CD4-positive, alpha-beta T cell treated with Interleukin-15 for 4 hours (primary cell): Measurements from ENCODE around the gene TAF11L13.
"Not testable (repeated sequence)": the region's sequence is repeated elsewhere in the genome, so short reads cannot be mapped to it uniquely, and the experiment has no call there.

Experiments used
- DNase-seq: peaks from one replicate; pipeline ENCODE4 v3.0.0-alpha.2; 2020; ENCODE audit warnings: low spot score

Gene TAF11L13

DNA sequence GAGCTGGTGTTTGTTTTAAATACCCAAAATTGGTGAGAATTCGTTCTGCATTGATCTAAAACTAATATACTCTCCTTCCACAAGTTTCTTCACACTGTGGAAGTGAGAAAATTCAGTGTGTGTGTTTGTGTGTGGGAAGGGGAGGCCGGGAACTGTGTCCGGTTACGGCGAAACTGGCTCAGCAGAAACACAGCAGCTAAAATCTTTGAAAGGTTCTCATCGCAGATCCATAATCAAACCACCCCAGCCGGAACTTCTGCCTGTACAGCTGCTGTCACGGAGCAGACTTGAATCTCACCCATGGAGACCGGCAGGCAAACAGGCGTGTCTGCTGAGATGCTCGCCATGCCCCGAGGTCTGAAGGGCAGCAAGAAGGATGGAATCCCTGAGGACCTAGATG, at the start of gene TAF11L13:
Gene TAF11L13 (plus strand): TSS at position 301 of the 400 bp plus-strand sequence.
- not testable (repeated sequence) for DNase-seq

DNA sequence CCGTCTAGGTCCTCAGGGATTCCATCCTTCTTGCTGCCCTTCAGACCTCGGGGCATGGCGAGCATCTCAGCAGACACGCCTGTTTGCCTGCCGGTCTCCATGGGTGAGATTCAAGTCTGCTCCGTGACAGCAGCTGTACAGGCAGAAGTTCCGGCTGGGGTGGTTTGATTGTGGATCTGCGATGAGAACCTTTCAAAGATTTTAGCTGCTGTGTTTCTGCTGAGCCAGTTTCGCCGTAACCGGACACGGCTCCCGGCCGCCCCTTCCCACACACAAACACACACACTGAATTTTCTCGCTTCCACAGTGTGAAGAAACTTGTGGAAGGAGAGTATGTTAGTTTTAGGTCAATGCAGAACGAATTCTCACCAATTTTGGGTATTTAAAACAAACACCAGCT, 46.2 kb upstream of the TAF11L13 start, which contains the start of gene TAF11L7:
Gene TAF11L7 (minus strand): TSS at position 101 of the 400 bp plus-strand sequence.
- not testable (repeated sequence) for DNase-seq

DNA sequence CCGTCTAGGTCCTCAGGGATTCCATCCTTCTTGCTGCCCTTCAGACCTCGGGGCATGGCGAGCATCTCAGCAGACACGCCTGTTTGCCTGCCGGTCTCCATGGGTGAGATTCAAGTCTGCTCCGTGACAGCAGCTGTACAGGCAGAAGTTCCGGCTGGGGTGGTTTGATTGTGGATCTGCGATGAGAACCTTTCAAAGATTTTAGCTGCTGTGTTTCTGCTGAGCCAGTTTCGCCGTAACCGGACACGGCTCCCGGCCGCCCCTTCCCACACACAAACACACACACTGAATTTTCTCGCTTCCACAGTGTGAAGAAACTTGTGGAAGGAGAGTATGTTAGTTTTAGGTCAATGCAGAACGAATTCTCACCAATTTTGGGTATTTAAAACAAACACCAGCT, 41.0 kb upstream of the TAF11L13 start, which contains the start of gene TAF11L8:
Gene TAF11L8 (minus strand): TSS at position 101 of the 400 bp plus-strand sequence.
- DNase-seq = not testable (repeated sequence)

DNA sequence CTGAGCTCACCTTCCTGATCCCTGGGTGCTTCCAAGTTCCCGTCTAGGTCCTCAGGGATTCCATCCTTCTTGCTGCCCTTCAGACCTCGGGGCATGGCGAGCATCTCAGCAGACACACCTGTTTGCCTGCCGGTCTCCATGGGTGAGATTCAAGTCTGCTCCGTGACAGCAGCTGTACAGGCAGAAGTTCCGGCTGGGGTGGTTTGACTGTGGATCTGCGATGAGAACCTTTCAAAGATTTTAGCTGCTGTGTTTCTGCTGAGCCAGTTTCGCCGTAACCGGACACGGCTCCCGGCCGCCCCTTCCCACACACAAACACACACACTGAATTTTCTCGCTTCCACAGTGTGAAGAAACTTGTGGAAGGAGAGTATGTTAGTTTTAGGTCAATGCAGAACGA, 37.6 kb upstream of the TAF11L13 start, which contains the start of gene TAF11L9:
Gene TAF11L9 (minus strand): TSS at position 140 of the 400 bp plus-strand sequence.
- DNase-seq = not testable (repeated sequence)

DNA sequence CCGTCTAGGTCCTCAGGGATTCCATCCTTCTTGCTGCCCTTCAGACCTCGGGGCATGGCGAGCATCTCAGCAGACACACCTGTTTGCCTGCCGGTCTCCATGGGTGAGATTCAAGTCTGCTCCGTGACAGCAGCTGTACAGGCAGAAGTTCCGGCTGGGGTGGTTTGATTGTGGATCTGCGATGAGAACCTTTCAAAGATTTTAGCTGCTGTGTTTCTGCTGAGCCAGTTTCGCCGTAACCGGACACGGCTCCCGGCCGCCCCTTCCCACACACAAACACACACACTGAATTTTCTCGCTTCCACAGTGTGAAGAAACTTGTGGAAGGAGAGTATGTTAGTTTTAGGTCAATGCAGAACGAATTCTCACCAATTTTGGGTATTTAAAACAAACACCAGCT, 34.2 kb upstream of the TAF11L13 start, which contains the start of gene TAF11L10:
Gene TAF11L10 (minus strand): TSS at position 101 of the 400 bp plus-strand sequence.
- DNase-seq = not testable (repeated sequence)

DNA sequence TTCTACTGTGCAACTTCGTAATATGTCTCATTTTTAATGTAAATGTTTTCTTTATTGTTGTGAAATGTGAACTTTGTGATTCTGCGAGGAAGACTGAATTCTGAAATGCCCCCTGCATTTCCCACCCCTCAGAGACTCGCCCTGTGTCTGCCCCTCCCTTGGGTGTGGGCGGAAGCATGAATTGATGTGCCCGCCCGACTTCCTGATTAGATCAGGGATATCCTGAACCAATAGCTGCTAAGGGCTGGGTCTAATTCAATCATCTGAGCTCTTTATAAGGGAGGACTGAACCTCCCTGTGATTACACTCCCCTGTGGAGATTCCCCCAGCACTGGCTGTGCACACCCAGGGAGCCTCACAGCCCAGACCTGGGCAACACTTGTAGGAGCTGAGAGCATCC, 28.0 kb upstream of the TAF11L13 start, which contains the start of gene TAF11L11:
Gene TAF11L11 (plus strand): TSS at position 304 of the 400 bp plus-strand sequence.
- DNase-seq = not testable (repeated sequence)

DNA sequence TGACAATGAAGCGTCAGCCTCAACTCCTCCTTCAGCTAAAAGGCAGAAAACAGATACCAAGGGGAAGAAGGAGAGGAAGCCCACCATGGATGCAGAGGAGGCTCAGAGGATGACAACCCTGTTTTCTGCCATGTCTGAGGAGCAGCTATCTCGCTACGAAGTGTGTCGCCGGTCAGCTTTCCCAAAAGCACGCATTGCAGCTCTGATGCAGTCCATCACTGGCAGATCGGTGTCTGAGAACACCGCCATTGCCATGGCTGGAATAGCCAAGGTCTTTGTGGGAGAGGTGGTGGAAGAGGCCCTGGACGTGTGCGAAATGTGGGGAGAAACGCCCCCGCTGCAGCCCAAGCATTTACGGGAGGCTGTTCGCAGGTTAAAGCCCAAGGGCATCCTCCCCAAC, 26.9 kb upstream of the TAF11L13 start:
- no peak for DNase-seq

DNA sequence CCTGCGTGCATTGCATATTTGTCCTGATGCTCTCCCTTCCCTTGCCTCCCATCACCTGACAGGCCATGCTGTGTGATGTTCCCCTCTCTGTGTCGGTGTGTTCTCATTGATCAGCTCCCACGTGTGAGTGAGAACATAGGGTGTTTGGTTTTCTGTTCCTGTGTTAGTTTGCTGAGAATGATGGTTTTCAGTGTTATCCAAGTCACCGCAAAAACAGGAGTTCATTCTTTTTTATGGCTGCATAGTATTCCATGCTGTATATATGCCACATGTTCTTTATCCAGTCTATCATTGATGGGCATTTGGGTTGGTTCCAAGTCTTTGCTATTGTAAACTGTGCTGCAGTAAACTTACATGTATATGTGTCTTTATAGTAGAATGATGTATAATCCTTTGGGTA, 24.4 kb upstream of the TAF11L13 start:
- DNase-seq = not testable (repeated sequence)

DNA sequence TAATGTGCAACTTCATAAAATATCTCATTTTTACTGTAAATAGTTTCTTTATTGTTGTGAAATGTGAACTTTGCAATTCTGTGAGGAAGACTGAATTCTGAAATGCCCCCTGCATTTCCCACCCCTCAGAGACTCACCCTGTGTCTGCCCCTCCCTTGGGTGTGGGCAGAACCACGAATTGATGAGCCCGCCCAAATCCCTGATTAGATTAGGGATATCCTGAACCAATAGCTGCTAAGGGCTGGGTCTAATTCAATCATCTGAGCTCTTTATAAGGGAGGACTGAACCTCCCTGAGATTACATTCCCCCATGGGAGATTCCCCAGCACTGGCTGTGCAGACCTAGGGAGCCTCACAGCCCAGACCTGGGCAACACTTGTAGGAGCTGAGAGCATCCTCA, 21.8 kb upstream of the TAF11L13 start, which contains the start of gene TAF11L12:
Gene TAF11L12 (plus strand): TSS at position 301 of the 400 bp plus-strand sequence.
- DNase-seq = not testable (repeated sequence)

DNA sequence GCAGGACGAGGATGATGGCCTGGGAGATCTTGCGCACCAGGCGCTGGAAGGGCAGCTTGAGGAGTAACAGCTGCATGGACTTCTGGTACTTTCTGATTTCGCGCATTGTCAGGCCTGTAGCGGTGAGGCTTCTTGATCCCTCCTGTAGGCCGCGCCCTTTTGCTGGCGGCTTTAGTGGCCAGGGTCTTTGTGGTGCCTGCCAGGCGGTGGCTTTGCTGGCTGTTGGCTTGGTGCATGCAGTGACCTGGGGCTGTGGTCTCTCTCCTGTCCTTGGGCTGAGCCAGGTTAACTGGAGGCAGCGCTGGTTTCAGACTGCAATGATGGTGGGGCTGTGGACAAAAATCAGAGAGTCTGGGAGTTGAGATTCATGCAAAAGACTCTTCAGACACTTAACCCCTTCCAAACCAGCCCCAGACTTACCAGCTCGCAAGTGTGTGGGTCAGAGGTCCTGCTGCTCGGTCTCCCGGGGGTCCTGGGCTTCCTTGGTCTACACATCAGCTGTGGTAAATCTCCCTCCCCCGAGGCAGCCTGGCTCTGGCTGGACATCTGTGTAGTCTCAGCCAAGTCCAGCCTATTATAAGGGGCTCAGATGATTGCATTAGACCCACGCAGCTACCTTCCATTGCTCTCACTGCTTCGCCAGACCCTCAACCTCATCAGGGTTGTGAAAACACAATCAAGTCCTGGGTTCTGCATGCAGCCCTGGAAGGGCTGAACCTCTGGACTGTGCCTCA, 16.8 kb upstream of the TAF11L13 start:
- no peak for DNase-seq

DNA sequence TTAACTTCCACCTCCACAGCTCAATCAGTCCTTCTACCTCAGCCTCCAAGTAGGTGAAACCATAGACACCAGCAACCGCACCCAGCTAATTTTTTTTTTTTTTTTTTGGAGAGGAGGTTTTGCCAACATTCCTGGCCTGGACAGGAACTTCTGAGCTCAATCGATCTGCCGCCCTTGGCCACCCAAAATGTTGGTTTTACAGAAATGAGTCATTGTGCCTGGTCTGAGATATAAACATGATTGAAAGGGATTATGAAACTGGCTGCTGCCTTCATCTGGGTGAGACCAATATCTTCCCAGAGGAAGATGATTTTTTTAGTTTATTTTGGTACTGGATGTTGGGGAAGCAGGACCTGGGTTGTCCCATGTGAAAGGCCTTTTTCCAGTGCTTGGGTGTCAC, 12.5 kb upstream of the TAF11L13 start:
- DNase-seq = no peak

DNA sequence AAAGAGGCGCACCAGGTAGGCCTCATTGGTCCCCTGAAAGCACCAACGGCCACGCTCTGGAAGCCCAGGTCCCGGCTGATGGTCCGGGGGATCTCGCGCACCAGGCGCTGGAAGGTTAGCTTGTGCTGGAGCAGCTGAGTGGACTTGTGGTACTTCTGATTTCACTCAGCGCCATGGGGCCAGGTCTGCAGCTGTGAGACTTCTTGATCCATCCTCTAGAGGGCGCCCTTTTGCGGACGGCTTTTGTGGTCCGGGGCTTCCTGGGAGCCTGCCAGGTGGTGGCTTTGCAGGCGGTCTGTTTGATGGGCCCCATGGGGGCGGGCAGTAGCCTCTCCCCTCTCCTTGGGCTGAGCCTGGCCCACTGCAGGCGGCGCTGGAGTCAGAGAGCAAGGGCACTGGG, 11.3 kb upstream of the TAF11L13 start:
- DNase-seq = no peak

DNA sequence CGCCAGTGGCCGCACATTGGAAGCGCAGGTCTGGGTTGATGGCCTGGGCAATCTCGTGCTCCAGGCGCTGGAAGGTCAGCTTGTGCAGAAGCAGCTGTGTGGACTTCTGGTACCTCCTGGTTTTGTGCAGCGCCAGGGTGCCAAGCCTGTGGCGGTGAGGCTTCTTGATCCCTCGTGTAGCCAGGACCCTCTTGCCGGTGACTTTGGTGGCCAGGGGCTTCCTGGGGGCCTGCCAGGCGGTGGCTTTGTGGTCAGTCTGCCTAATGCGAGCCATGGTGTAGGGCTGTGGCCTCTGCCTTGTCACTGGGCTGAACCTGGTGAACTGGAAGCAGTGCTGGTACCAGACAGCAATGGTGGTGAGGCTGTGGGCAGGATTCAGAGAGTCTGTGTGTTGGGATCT, 6.2 kb upstream of the TAF11L13 start:
- no peak for DNase-seq

DNA sequence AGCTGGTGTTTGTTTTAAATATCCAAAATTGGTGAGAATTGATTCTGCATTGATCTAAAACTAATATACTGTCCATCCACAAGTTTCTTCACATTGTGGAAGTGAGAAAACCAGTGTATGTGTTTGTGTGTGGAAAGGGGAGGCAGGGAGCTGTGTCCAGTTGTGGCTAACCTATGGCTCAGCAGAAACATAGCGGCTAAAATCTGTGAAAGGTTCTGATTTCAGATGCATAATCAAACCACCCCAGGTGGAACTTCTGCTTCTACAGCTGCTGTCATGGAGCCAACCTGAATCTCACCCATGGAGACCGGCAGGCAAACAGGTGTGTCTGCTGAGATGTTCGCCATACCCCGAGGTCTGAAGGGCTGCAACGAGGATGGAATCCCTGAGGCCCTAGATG, 2.3 kb downstream of the TAF11L13 start, which contains the start of gene TAF11L14:
Gene TAF11L14 (plus strand): TSS at position 301 of the 400 bp plus-strand sequence.
- no peak for DNase-seq

DNA sequence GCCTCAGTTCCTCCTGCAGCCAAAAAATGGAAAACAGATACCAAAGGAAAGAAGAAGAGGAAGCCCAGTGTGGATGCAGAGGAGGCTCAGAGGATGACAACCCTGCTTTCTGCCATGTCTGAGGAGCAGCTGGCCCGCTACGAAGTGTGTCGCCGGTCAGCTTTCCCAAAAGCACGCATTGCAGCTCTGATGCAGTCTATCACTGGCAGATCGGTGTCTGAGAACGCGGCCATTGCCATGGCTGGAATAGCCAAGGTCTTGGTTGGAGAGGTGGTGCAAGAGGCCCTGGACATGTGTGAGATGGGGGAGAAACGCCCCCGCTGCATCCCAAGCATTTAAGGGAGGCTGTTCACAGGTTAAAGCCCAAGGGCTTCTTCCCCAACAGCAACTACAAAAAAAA, 17.3 kb downstream of the TAF11L13 start:
- not testable (repeated sequence) for DNase-seq

DNA sequence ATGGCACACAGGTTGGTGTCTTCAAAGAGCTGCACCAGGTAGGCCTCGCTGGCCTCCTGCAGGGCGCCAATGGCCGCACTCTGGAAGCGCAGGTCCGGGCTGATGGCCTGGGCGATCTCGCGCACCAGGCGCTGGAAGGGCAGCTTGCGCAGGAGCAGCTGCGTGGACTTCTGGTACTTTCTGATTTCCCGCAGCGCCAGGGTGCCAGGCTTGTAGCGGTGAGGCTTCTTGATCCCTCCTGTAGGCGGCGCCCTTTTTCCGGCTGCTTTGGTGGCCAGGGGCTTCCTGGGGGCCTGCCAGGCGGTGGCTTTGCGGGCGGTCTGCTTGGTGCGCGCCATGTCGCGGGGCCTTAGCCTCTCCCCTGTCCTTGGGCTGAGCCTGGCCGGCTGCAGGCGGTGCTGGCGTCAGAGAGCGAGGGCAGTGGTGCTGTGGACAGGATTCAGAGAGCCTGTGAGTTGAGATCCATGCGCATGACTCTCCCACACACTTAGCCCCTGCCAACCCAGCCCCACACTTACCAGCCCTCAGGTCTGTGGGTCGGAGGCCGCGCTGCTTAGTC, 23.4 kb downstream of the TAF11L13 start:
- DNase-seq = not testable (repeated sequence)

DNA sequence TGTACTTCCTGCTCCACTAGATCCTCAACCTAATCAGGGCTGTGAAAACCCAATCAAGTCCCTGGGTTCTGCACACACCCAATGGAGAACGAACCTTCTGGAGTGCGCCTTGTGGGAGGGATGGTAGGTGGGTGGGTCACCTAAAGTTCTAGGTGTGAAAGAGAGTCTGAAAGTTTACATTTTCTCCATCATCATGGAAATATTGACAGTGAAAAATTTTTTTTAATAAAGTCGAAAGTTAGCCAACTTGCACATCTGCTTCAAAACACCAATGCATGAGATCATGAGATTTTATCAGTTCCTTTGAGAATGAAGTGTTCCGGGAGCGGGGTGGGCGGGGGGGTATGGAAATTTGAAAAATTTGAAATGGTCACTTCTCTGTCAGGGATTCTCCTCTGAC, 24.0 kb downstream of the TAF11L13 start:
- DNase-seq = no peak

DNA sequence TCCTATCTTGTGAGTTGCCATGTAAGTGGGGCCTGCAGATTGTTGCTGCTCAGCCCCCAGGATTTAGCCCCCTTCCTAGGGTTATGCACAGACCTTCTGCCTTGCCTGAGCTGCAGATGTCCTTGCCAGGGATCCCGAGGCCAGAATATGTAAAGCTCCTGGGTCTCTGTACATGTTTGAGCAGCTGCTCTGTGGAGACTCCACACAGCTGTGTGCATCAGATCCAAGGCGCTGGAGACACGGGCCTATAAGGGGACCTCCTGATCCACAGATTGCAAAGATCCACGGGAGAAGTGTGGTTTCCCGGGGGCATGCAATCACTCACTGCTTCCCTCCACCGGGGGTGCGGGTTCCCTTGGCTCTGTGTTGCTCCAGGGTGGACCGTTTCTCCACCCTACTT, 31.3 kb downstream of the TAF11L13 start:
- no peak for DNase-seq

DNA sequence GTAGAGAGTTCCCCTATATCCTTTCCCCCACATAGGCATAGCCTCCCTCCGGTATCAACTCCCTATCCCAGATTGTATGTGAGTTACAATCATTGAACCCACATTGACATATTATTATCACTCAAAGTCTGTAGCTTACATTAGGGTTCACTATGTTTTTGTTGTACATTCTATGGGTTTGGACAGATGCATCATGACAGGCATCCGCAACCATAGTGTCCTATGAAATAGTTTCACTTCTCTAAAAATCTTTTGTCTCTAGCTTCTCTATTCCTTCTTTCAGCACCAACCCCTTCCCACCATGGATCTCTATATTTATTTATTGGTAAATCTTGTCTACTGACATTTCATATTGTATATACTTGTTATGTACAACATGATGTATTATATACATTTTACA, 33.9 kb downstream of the TAF11L13 start:
- no peak for DNase-seq

DNA sequence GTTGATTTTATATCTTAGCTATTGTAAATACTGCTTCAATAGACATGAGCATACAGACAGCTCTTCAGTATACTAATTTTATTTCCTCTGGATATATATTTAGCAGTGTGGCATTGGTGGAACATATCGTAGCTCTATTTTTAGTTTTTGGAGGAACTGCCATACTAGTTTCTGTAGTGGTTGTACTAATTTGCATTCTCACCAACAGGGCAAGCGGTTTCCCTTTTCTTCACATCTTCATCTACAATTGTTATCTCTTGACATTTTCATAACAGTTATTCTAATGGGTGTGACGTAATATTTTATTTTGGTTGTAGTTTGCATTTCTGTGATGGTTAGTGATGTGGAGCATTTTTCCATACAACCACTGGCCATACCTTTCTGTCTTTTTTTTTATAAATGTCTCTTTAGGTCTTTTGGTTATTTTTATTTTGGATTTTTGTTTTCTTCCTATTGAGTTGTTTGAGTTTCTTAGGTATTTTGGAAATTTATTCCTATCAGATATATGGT, 34.9 kb downstream of the TAF11L13 start:
- no peak for DNase-seq

DNA sequence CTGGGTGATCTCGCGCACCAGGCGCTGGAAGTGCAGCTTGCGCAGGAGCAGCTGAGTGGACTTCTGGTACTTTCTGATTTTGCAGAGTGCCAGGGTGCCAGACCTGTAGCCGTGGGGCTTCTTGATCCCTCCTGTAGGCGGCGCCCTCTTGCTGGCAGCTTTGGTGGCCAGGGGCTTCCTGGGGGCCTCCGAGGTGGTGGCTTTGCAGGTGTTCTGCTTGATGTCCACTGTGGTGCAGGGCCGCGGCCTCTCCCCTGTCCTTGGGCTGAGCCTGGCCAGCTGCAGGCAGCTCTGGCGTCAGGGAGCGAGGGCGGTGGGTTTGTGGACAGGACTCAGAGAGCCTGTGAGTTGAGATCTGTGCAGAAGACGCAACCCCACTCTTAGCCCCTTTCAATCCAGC, 38.5 kb downstream of the TAF11L13 start:
- DNase-seq = no peak

DNA sequence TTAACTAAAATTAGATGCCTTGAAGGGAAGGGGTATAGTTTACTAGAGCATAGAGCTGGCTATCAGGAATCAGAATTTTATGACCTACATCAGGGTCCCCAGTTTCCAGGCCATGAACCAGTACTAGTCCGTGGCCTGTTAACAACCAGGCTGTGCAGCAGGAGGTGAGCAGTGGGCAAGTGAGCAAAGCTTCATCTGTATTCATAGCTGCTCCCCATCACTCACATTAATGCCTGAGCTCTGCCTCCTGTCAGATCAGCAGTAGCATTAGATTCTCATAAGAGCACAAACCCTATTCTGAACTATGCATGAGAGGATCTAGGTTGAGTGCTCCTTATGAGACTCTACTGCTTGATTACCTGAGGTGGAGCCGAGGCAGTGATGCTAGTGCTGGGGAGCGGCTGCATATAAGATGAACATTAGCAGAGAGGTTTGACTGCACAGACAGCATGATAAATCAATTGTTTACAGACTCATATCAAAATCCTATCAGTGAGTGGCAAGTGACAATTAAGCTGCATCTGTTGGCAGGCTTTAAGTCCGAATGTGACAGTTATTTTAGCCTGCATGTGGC, 47.0 kb downstream of the TAF11L13 start:
- no peak for DNase-seq
